ENCODE results near the gene ILKAP. TPM values are rescaled to one million over a fixed set of nuclear protein-coding genes. Genes with fewer than 3 reads are reported as not detected.

Gene ILKAP
- total and polyA plus RNA-seq, 2 of the 4 experiments (the other 2 are of a cell fraction) = 13.3 to 44.2 TPM

DNA sequence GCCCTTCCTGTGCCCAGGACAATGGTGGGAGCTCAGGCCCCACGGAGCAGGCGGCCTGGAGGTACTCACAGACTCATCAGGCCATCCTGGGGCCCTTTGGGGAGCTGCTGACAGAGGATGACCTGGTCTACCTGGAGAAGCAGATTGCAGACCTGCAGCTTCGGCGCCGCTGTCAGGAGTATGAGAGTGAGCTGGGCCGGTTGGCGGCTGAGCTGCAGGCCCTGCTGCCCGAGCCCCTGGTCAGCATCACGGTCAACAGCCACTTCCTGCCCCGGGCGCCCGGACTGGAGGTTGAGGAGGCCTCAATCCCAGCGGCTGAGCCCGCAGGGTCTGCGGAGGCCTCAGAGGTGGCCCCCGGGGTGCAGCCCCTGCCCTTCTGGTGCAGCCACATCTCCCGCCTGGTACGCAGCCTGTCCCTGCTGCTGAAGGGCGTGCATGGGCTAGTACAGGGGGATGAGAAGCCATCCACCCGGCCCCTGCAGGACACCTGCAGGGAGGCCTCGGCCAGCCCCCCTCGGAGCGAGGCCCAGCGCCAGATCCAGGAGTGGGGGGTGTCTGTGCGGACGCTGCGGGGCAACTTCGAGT, 73.3 kb downstream of the ILKAP start:
- TF ChIP-seq MAZ (IDR thresholded peaks at IDR 0.05; ENCODE audit: borderline replicate concordance, low read depth, low read length) (no peak), RFX5 (IDR thresholded peaks at IDR 0.05; ENCODE audit: low read depth, low read length) (no peak), CEBPB (IDR thresholded peaks at IDR 0.05; ENCODE audit: low read depth, low read length) (no peak), MAFK (IDR thresholded peaks at IDR 0.05; ENCODE audit: low read depth, low read length) (no peak), POLR2A (IDR thresholded peaks at IDR 0.05; ENCODE audit: low read depth, low read length) (no peak), FOS (IDR thresholded peaks at IDR 0.05; ENCODE audit: low read depth, low read length) (no peak), ELK1 (IDR thresholded peaks at IDR 0.05; ENCODE audit: borderline replicate concordance, low read depth, low read length) (no peak), SMC3 (IDR thresholded peaks at IDR 0.05; ENCODE audit: low read depth, low read length) (no peak), MXI1 (IDR thresholded peaks at IDR 0.05; ENCODE audit: borderline replicate concordance, low read depth, low read length) (no peak), RCOR1 (IDR thresholded peaks at IDR 0.05; ENCODE audit: insufficient replicate concordance, low read length) (no peak), RAD21 (IDR thresholded peaks at IDR 0.05; ENCODE audit: low read length) (no peak)
- TF ChIP-seq, protein P1, sequence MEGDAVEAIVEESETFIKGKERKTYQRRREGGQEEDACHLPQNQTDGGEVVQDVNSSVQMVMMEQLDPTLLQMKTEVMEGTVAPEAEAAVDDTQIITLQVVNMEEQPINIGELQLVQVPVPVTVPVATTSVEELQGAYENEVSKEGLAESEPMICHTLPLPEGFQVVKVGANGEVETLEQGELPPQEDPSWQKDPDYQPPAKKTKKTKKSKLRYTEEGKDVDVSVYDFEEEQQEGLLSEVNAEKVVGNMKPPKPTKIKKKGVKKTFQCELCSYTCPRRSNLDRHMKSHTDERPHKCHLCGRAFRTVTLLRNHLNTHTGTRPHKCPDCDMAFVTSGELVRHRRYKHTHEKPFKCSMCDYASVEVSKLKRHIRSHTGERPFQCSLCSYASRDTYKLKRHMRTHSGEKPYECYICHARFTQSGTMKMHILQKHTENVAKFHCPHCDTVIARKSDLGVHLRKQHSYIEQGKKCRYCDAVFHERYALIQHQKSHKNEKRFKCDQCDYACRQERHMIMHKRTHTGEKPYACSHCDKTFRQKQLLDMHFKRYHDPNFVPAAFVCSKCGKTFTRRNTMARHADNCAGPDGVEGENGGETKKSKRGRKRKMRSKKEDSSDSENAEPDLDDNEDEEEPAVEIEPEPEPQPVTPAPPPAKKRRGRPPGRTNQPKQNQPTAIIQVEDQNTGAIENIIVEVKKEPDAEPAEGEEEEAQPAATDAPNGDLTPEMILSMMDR (conservative IDR thresholded peaks at IDR 0.05; ENCODE audit: low read depth, low read length) = no peak
- TF ChIP-seq, protein P2, sequence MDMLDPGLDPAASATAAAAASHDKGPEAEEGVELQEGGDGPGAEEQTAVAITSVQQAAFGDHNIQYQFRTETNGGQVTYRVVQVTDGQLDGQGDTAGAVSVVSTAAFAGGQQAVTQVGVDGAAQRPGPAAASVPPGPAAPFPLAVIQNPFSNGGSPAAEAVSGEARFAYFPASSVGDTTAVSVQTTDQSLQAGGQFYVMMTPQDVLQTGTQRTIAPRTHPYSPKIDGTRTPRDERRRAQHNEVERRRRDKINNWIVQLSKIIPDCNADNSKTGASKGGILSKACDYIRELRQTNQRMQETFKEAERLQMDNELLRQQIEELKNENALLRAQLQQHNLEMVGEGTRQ (IDR thresholded peaks at IDR 0.05; ENCODE audit: low read depth, low read length) = no peak
- Histone ChIP-seq H3K4me2 (ENCODE audit: low read depth, low read length) (no peak overlapping the region), H2BK120ac (ENCODE audit: low read depth, low read length) (no peak overlapping the region), H4K8ac (ENCODE audit: low read depth in 2 of 2, low read length in 2 of 2) (no peak overlapping the region), H2AK9ac (replicated peaks; ENCODE audit: low read depth, low read length, poor library complexity) (no peak overlapping the region), H3K27me3 (ENCODE audit: control insufficient read depth, insufficient read depth, low read length) (no peaks in the 10 kb centered on the region), H2AFZ (replicated peaks; ENCODE audit: low read length, poor library complexity) (no peak overlapping the region), H4K5ac (ENCODE audit: low read depth, low read length) (no peak overlapping the region), H3K36me3 (ENCODE audit: control insufficient read depth, insufficient read depth, low read length) (no peaks in the 10 kb centered on the region), H3K27ac (ENCODE audit: insufficient read depth, low read length) (no peak overlapping the region), H3K4me3 (ENCODE audit: insufficient read depth, low read depth, low read length) (no peak overlapping the region), H2AK5ac (ENCODE audit: low read depth, low read length) (no peak overlapping the region), H3K14ac (replicated peaks; ENCODE audit: low read depth, low read length) (no peak overlapping the region), H2BK20ac (ENCODE audit: low read depth, low read length) (no peak overlapping the region), H3K56ac (ENCODE audit: extremely low read depth, insufficient read depth, low read length) (no peak overlapping the region), H2BK15ac (ENCODE audit: low read depth, low read length) (no peak overlapping the region), H3K18ac (ENCODE audit: low read depth, low read length) (no peak overlapping the region), H4K91ac (ENCODE audit: insufficient read depth, low read depth, low read length) (no peak overlapping the region), H3K9me1 (ENCODE audit: insufficient read depth, low read length) (no peaks in the 10 kb centered on the region; the same call in 1 of the 2 replicates), H2BK5ac (ENCODE audit: low read depth, low read length, poor library complexity, severe bottlenecking) (no peak overlapping the region), H3K9ac (ENCODE audit: low read depth, low read length) (no peak overlapping the region), H3K23ac (ENCODE audit: low read depth, low read length) (no peak overlapping the region), H3K4ac (ENCODE audit: low read depth, low read length) (no peak overlapping the region), H4K20me1 (ENCODE audit: insufficient read depth, low read length) (no peaks in the 10 kb centered on the region), H3K79me1 (ENCODE audit: low read depth in 1 of 2, low read length in 2 of 2) (no peaks in the 10 kb centered on the region), H3K4me1 (ENCODE audit: control insufficient read depth, insufficient read depth, low read length) (peaks cover 6% of the 10 kb centered on the region), H3K9me3 (ENCODE audit: control insufficient read depth, insufficient read depth, low read length) (no peaks in the 10 kb centered on the region)
- intact Hi-C loops (cut with micrococcal nuclease) = no loop called here
- DNase-seq (no peak), ATAC-seq (ENCODE audit: low read depth) (no peak)
- BruUV-seq (replicated peaks) = no TSS peak
- dilution Hi-C loops (cut with HindIII; ENCODE audit: low sequenced_read_pairs, unreplicated experiment) = no loop called here
- CTCF ChIA-PET = no interaction called here
- 86% methylated on average over 25 of the region's 28 CpGs; no CpG with 5 or more reads in 1 of the 2 experiments for WGBS, 2 experiments (ENCODE audit: extremely low coverage in 2 of 2, insufficient read length in 1 of 2)
- in situ Hi-C loops (cut with MboI; ENCODE audit: low sequenced_read_pairs) = no loop called here
- POLR2A ChIA-PET (ENCODE audit: unreplicated experiment) = no interaction called here
